Activated CD4-positive, alpha-beta memory T cell treated with anti-CD3 and anti-CD28 coated beads, Interleukin-2, amount 10 ng/mL, durations not matched to agents 7 days and 5 days (primary cell): ENCODE results near the gene PSG1. TPM values are rescaled to one million over a fixed set of nuclear protein-coding genes. Genes with fewer than 3 reads are reported as not detected.
"Not testable (repeated sequence)": the region's sequence is repeated elsewhere in the genome, so short reads cannot be mapped to it uniquely, and the experiment has no call there.

Experiments used
- CTCF ChIA-PET: fragments of 350-600 bp; sonication (Branson Sonifier 250); formaldehyde crosslinking; loops from one replicate; lab custom pipeline; 2021; ENCODE audit warnings: antibody characterized with exemption, inconsistent platforms; lab: Charles Lee
- POLR2A ChIA-PET: fragments of 350-600 bp; sonication (Branson Sonifier 250); formaldehyde crosslinking; loops from one replicate; lab custom pipeline; 2021; ENCODE audit warnings: antibody characterized with exemption; lab: Charles Lee
- DNase-seq: peaks from one replicate; pipeline ENCODE4 v3.0.0-alpha.2; 2020
- H3K27ac Mint-ChIP-seq: one replicate; pipeline ENCODE4 v1.8.0; 2021; ENCODE audit warnings: mild to moderate bottlenecking, mixed read lengths
- H3K27me3 Mint-ChIP-seq: one replicate; pipeline ENCODE4 v1.8.0; 2021; ENCODE audit warnings: mixed read lengths
- H3K36me3 Mint-ChIP-seq: one replicate; pipeline ENCODE4 v1.8.0; 2021; ENCODE audit warnings: low read depth, mixed read lengths
- H3K4me1 Mint-ChIP-seq: one replicate; pipeline ENCODE4 v1.8.0; 2021; ENCODE audit warnings: mixed read lengths
- H3K4me3 Mint-ChIP-seq: one replicate; pipeline ENCODE4 v1.8.0; 2021; ENCODE audit warnings: mild to moderate bottlenecking, mixed read lengths
- H3K9me3 Mint-ChIP-seq: one replicate; pipeline ENCODE4 v1.8.0; 2021; ENCODE audit warnings: mixed read lengths
- total RNA-seq, 2 experiments: library from RNA; stranded (reverse); gene quantifications; one replicate each; pipeline ENCODE4 v1.2.3, GENCODE V29; 2021

The PSG1 gene
- total RNA-seq, 2 experiments from 2014 or later: not detected

- CTCF ChIA-PET, H3K9me3 Mint-ChIP-seq, H3K4me1 Mint-ChIP-seq, H3K27me3 Mint-ChIP-seq, DNase-seq, H3K4me3 Mint-ChIP-seq, POLR2A ChIA-PET, H3K36me3 Mint-ChIP-seq, H3K27ac Mint-ChIP-seq: not testable (repeated sequence)
These were observed 21.0 kb upstream of the PSG1 start for GRCh38 chr19:42900561-42900960.

DNA sequence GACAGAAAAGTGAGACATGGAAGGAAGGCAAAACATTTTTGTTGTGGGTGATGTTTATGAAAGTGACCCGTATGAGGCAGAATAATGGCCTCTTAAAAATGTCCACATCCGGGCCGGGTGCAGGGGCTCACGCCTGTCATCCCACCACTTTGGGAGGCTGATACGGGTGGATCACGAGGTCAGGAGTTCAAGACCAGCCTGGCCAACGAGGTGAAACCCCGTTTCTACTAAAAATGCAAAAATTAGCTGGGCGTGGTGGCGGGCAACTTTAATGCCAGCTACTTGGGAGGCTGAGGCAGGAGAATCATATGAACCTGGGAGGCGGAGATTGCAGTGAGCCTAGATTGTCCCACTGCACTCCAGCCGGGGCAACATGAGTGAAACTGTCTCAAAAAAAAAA lies 20.2 kb upstream of the PSG1 start:
- H3K36me3 Mint-ChIP-seq, DNase-seq, POLR2A ChIA-PET, H3K27ac Mint-ChIP-seq, H3K9me3 Mint-ChIP-seq, H3K4me3 Mint-ChIP-seq, H3K4me1 Mint-ChIP-seq, H3K27me3 Mint-ChIP-seq, CTCF ChIA-PET: not testable (repeated sequence)

- H3K27me3 Mint-ChIP-seq, H3K4me1 Mint-ChIP-seq, POLR2A ChIA-PET: not testable (repeated sequence)
These were observed 19.6 kb upstream of the PSG1 start for GRCh38 chr19:42899110-42899509.

GRCh38 chr19:42898656-42899055 lies 19.1 kb upstream of the PSG1 start:
- H3K27ac Mint-ChIP-seq, H3K4me1 Mint-ChIP-seq, H3K36me3 Mint-ChIP-seq, CTCF ChIA-PET, H3K4me3 Mint-ChIP-seq, H3K27me3 Mint-ChIP-seq, H3K9me3 Mint-ChIP-seq, POLR2A ChIA-PET, DNase-seq: not testable (repeated sequence)

More at GRCh38 chr19:42899110-42899509, 19.6 kb upstream of the PSG1 start:
- H3K4me3 Mint-ChIP-seq, H3K36me3 Mint-ChIP-seq, DNase-seq, H3K27ac Mint-ChIP-seq, H3K9me3 Mint-ChIP-seq, CTCF ChIA-PET: not testable (repeated sequence)

GRCh38 chr19:42897729-42898128 lies 18.2 kb upstream of the PSG1 start:
- H3K27me3 Mint-ChIP-seq, H3K9me3 Mint-ChIP-seq, POLR2A ChIA-PET, H3K4me1 Mint-ChIP-seq, H3K27ac Mint-ChIP-seq, H3K36me3 Mint-ChIP-seq, CTCF ChIA-PET, H3K4me3 Mint-ChIP-seq, DNase-seq: not testable (repeated sequence)

GRCh38 chr19:42890446-42890845 lies 10.9 kb upstream of the PSG1 start:
- H3K27ac Mint-ChIP-seq, POLR2A ChIA-PET, H3K27me3 Mint-ChIP-seq, CTCF ChIA-PET, H3K4me3 Mint-ChIP-seq, H3K4me1 Mint-ChIP-seq, H3K9me3 Mint-ChIP-seq, DNase-seq, H3K36me3 Mint-ChIP-seq: not testable (repeated sequence)

- POLR2A ChIA-PET, H3K27ac Mint-ChIP-seq, CTCF ChIA-PET, H3K4me1 Mint-ChIP-seq, H3K4me3 Mint-ChIP-seq, H3K36me3 Mint-ChIP-seq, H3K27me3 Mint-ChIP-seq, DNase-seq, H3K9me3 Mint-ChIP-seq: not testable (repeated sequence)
These were observed 8.4 kb upstream of the PSG1 start for GRCh38 chr19:42887876-42888445.

GRCh38 chr19:42882730-42883129 lies 3.2 kb upstream of the PSG1 start:
- DNase-seq, H3K36me3 Mint-ChIP-seq, H3K27me3 Mint-ChIP-seq, H3K27ac Mint-ChIP-seq, POLR2A ChIA-PET, H3K9me3 Mint-ChIP-seq, H3K4me1 Mint-ChIP-seq, H3K4me3 Mint-ChIP-seq: not testable (repeated sequence)
- CTCF ChIA-PET: interaction anchor here (0.6 to 1.6 kb wide), 2 partner anchors 35 to 40 kb away, joined by 3 read pairs; partner anchors contain the start of gene PSG6

DNA sequence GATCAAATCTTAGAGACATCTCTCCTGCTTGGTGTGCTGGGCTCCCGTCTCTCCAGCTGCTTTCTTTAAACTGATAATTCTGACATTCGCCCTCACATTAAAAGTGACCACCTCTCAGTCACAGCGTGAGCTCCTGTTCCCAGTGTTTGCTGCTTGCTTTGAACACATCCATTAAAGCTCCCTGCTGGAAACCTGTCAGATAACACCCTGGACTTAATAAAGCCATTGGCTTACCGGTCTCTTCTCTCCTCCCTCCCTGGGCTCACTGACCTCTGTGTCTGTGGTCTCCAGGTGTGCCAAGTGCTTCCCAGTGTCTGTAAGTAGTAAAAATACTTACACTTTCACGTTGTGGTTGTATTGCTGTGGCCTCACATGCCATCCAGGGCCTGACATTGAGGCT lies 2.5 kb upstream of the PSG1 start:
- H3K4me3 Mint-ChIP-seq, POLR2A ChIA-PET, CTCF ChIA-PET, H3K4me1 Mint-ChIP-seq, DNase-seq, H3K27ac Mint-ChIP-seq, H3K27me3 Mint-ChIP-seq, H3K36me3 Mint-ChIP-seq, H3K9me3 Mint-ChIP-seq: not testable (repeated sequence)

GRCh38 chr19:42881279-42881678 lies 1.8 kb upstream of the PSG1 start:
- H3K4me1 Mint-ChIP-seq, DNase-seq, H3K27me3 Mint-ChIP-seq, CTCF ChIA-PET, H3K9me3 Mint-ChIP-seq, H3K36me3 Mint-ChIP-seq, H3K27ac Mint-ChIP-seq, H3K4me3 Mint-ChIP-seq, POLR2A ChIA-PET: not testable (repeated sequence)

GRCh38 chr19:42880621-42881020 lies 1.1 kb upstream of the PSG1 start:
- DNase-seq, H3K27me3 Mint-ChIP-seq, CTCF ChIA-PET, H3K4me1 Mint-ChIP-seq, POLR2A ChIA-PET, H3K4me3 Mint-ChIP-seq, H3K9me3 Mint-ChIP-seq, H3K36me3 Mint-ChIP-seq, H3K27ac Mint-ChIP-seq: not testable (repeated sequence)

DNA sequence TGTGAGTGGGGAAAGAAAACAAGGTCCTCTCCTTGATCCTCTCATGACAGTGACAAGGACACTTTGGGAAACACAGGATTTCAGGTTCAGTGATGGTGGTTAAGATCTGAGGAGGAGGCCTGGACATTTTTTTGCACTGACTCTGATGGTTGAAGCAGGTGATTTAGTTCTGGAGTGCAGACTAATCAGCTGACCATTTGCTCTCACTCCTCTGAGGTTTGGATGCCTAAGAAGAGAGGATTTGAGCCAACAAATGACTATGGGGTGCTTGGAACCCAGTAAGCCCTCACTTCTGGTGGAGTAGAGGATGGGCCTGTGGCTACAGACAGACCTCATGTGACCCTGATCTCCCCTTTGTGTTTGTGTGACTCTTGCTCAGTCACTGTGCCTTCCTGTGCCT lies 2.9 kb downstream of the PSG1 start:
- CTCF ChIA-PET, H3K36me3 Mint-ChIP-seq, DNase-seq, H3K27ac Mint-ChIP-seq, H3K4me1 Mint-ChIP-seq, H3K9me3 Mint-ChIP-seq, POLR2A ChIA-PET, H3K27me3 Mint-ChIP-seq, H3K4me3 Mint-ChIP-seq: not testable (repeated sequence)

DNA sequence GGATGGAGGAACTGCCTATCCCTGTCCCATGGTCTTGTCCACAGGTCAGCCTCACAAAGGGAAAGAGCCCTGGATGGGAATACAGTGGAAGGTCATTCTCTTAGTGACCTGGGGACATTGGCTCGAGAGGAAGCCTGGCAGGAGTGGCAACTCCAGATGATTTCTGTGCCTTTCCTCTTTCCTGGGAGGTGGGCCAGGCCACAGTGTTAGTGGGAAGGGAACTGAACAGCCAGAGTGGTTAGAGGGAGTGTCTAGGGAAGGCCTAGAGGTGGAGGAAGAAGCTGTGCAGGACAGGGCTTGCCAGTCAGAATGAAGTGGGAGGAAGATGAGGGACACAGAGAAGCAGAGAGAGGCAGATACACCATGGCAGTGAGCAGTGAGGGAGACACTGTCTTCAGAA lies 3.6 kb downstream of the PSG1 start:
- H3K36me3 Mint-ChIP-seq, H3K4me3 Mint-ChIP-seq, CTCF ChIA-PET, H3K4me1 Mint-ChIP-seq, POLR2A ChIA-PET, DNase-seq, H3K9me3 Mint-ChIP-seq, H3K27me3 Mint-ChIP-seq, H3K27ac Mint-ChIP-seq: not testable (repeated sequence)

- CTCF ChIA-PET, POLR2A ChIA-PET, H3K27me3 Mint-ChIP-seq, H3K36me3 Mint-ChIP-seq, H3K4me3 Mint-ChIP-seq, DNase-seq, H3K4me1 Mint-ChIP-seq, H3K9me3 Mint-ChIP-seq, H3K27ac Mint-ChIP-seq: not testable (repeated sequence)
These were observed 4.4 kb downstream of the PSG1 start for GRCh38 chr19:42874901-42875813.
